Heart left ventricle (tissue), 16 donors: ENCODE data around the gene CCIN. TPM values are rescaled to one million over a fixed set of nuclear protein-coding genes. Genes with fewer than 3 reads are reported as not detected.

Experiments used
- ATAC-seq, 4 donors: fragments of 200-7000 bp; cut with Tn5 transposase; one replicate each; pipeline ENCODE4 v1.9.1; 2020 to 2022; ENCODE audit warnings: moderate library complexity in 4 of 4, mild to moderate bottlenecking in 3 of 4, moderate number of reproducible peaks in 1 of 4
- DNase-seq, 5 donors: peaks; one replicate each; pipeline ENCODE4 v3.0.0-alpha.2; 2020
- H3K27ac ChIP-seq, 12 donors: fragments of 200-600 bp; sonication (generic) in 4 of 12; one replicate each; pipeline versions ENCODE4 v1.5.0 to v1.8.0; 2016 to 2022; ENCODE audit warnings: mild to moderate bottlenecking in 2 of 12
- H3K27me3 ChIP-seq, 9 donors: fragments of 200-600 bp; sonication (generic) in 2 of 9; one replicate each; pipeline versions ENCODE4 v1.5.1 to v1.8.0; 2016 to 2022; ENCODE audit warnings: mild to moderate bottlenecking in 3 of 9
- H3K36me3 ChIP-seq, 9 donors: fragments of 200-600 bp; sonication (generic) in 2 of 9; one replicate each; pipeline versions ENCODE4 v1.5.0 to v1.8.0; 2018 to 2022; ENCODE audit warnings: mild to moderate bottlenecking in 2 of 9
- H3K4me1 ChIP-seq, 12 donors: fragments of 200-600 bp; sonication (generic) in 4 of 12; one replicate each; pipeline versions ENCODE4 v1.5.0 to v1.8.0; 2016 to 2022; ENCODE audit warnings: mild to moderate bottlenecking in 3 of 12
- H3K4me3 ChIP-seq, 12 donors: fragments of 200-600 bp; sonication (generic) in 4 of 12; one replicate each; pipeline versions ENCODE4 v1.5.0 to v1.8.0; 2017 to 2022; ENCODE audit warnings: mild to moderate bottlenecking in 9 of 12, moderate library complexity in 4 of 12
- H3K9me3 ChIP-seq, 12 donors: fragments of 200-600 bp; sonication (generic) in 4 of 12; one replicate each; pipeline versions ENCODE4 v1.5.0 to v1.8.0; 2016 to 2022; ENCODE audit warnings: mild to moderate bottlenecking in 1 of 12
- POLR2A ChIP-seq, 2 donors: fragments of 450-650 bp; IDR thresholded peaks; one replicate each; pipeline ENCODE4 v1.6.1; 2017; ENCODE audit warnings: antibody characterized with exemption in 2 of 2, mild to moderate bottlenecking in 2 of 2, moderate library complexity in 2 of 2
- WGBS, 4 donors: extraction: QIAGEN DNeasy Blood & Tissue Kit in 2 of 4; methylation state at CpG; one replicate each; pipeline versions ENCODE4 v1.1.5 to v1.1.7; 2013 to 2018; 5-methylcytosine and 5-hydroxymethylcytosine counted together
- intact Hi-C, 10 donors: fragments of 100-400 bp; cut with DNase I; formaldehyde crosslinking; loops; one replicate each; pipeline versions ENCODE4 v1.11.1 to v1.14.2; 2022
- polyA plus RNA-seq, 2 donors: library from polyadenylated mRNA; stranded (reverse); fragments of 200-250 nt; gene quantifications; one replicate each; pipeline ENCODE4 v1.2.3, GENCODE V29; 2013
- total RNA-seq, 9 donors: library from RNA; depleted of rRNA in 2 of 9; stranded (reverse); fragments of >200 nt in 2 of 9; fragmentation: NEBNext Ultra II Directional in 3 of 9; extraction: Animal tissue kit (Norgen Biotek cat#: 25700) in 3 of 9; gene quantifications; one replicate each; pipeline versions ENCODE4 v1.1.0 to v1.2.4, GENCODE V29; 2016 to 2023
- TF ChIP-seq, protein P1 (sequence below), 12 donors: fragments of 200-600 bp; sonication (generic) in 4 of 12; IDR thresholded peaks; one replicate each; pipeline versions ENCODE4 v1.5.0 to v1.8.0; 2018 to 2022; ENCODE audit warnings: antibody characterized with exemption in 12 of 12, mild to moderate bottlenecking in 5 of 12
- donor health status: ischemic (EF 13 %, LVEDD 7.1; RV severe dilation, severe dysfunction).
- donor health status: healthy with polysubstance abuse.
- donor health status: DM: no; HTN: yes; CAD: no.
- donor health status: DM: no; HTN: no; CAD: no.
- donor health status: ischemic (EF 25% LVEDD 6.9; RV normal size, moderate dysfunction).
- donor health status: ischemic (EF 25% LVEDD 5.7; RV mildly dilated, moderate dysfunction).
- donor health status: healthy.
- donor health status: DM: yes; HTN: yes; CAD: no.
- donor health status: ischemic (EF 35%, LVEDD 5.7; RV mildly dilated, moderate dysfunction).
- donor health status: nonischemic (EF 11% LVEDD 7.7; RV severe dilation, severe dysfunction).
- donor health status: DM: yes; HTN: yes; CAD: no.
- donor health status: PGD.
- donor health status: ischemic (EF 29% LVEDD 5.4; RV normal size, mild dysfunction).
- donor health status: nonischemic (EF 23%, LVEDD 6.1; RV moderate dilation, normal function).

The CCIN gene
- total and polyA plus RNA-seq, 11 donors = 0.09 to 0.25 (median 0.16) TPM; not detected in 6

DNA sequence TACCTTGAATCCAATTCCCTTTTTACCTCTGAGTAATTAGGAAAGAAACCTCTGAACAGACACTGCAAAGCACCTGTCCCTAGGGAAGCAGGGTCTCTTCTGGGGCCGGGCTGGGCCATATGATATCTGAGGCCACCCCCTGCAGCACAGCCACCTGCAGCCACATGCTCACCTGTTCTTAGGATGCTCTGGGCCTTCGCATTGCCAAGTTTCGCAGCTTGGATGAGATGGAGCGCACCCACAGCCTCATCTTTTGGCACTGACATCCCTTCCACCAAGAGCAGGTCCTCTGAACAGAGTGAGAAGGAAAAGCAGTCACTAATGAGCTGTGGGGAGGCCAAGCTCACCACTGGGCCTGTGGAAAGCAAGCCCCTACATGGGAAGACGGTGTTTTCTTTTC lies 48.8 kb downstream of the CCIN start:
- Histone ChIP-seq H3K27ac (peak overlapping the region in 1 of 12 donors; percentile 17), H3K36me3 (peaks cover under 1 to 93% (median 73%) of the 10 kb centered on the region in 9 donors), H3K9me3 (peaks cover 0 to 8% (median 0%) of the 10 kb centered on the region in 12 donors), H3K4me3 (no peak overlapping the region), H3K27me3 (no peaks in the 10 kb centered on the region), H3K4me1 (peaks cover 0 to 40% (median 29%) of the 10 kb centered on the region in 12 donors)
- intact Hi-C loops = loop anchor here in 1 of 10 donors (5.0 kb wide), 1 partner anchor 39 kb away; the partner anchor contains the start of gene GNE
- TF ChIP-seq, protein P1, sequence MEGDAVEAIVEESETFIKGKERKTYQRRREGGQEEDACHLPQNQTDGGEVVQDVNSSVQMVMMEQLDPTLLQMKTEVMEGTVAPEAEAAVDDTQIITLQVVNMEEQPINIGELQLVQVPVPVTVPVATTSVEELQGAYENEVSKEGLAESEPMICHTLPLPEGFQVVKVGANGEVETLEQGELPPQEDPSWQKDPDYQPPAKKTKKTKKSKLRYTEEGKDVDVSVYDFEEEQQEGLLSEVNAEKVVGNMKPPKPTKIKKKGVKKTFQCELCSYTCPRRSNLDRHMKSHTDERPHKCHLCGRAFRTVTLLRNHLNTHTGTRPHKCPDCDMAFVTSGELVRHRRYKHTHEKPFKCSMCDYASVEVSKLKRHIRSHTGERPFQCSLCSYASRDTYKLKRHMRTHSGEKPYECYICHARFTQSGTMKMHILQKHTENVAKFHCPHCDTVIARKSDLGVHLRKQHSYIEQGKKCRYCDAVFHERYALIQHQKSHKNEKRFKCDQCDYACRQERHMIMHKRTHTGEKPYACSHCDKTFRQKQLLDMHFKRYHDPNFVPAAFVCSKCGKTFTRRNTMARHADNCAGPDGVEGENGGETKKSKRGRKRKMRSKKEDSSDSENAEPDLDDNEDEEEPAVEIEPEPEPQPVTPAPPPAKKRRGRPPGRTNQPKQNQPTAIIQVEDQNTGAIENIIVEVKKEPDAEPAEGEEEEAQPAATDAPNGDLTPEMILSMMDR (IDR thresholded peaks at IDR 0.05) = no peak
- no peak for TF ChIP-seq POLR2A (IDR thresholded peaks at IDR 0.05)
- 90 to 97% (median 94%) methylated on average over 5 of the region's 5 CpGs for WGBS, 4 donors
- ATAC-seq = no peak
- DNase-seq = no peak

DNA sequence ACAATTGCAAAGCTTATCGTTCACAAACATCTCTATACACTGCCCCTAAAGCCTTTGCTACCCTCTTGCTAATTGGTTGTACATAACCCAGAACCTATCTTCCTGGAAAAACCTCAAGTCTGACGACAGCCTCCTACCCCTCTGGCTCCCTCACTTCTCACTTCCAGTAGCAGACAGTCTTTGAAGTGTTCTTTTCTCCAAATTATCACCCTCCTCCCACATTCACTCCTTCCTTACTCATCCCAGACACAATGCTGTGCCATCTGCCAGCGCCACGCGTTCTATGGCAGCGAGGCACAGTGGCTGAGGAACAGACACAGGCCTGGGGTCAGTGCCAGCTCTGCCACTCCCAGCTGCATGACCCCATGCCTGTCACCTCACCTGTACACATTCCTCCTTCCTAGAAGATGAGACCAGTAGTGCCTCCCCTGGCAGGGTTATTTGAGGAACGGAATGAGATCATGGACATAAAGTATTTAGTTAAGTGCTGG lies 49.3 kb downstream of the CCIN start:
- Histone ChIP-seq H3K27me3 (no peaks in the 10 kb centered on the region), H3K27ac (no peak overlapping the region), H3K9me3 (peaks cover 0 to 11% (median 0%) of the 10 kb centered on the region in 12 donors), H3K4me1 (peaks cover 0 to 35% (median 25%) of the 10 kb centered on the region in 12 donors), H3K4me3 (no peak overlapping the region), H3K36me3 (peaks cover 4 to 93% (median 74%) of the 10 kb centered on the region in 9 donors)
- 77 to 86% (median 83%) methylated on average over 7 of the region's 7 CpGs for WGBS, 4 donors
- peak in 1 of 4 donors; percentile 12 for ATAC-seq
- intact Hi-C loops = loop anchor here in 1 of 10 donors (5.0 kb wide), 1 partner anchor 39 kb away; the partner anchor contains the start of gene GNE
- TF ChIP-seq POLR2A (IDR thresholded peaks at IDR 0.05) = no peak
- TF ChIP-seq, protein P1 (IDR thresholded peaks at IDR 0.05) = no peak
- DNase-seq = no peak

Other genes starting within 250 kb of the CCIN start
- gene OR2S2, start 211.2 kb upstream of the CCIN start, total RNA-seq = not detected
- not detected for gene OR2S2, start 211.2 kb upstream of the CCIN start, polyA plus RNA-seq
- gene RECK, start 132.5 kb upstream of the CCIN start, total RNA-seq = 10 to 100 TPM in 1 of 9 donors, 1 to 10 TPM in 8; 3.1 to 10.2 (median 4.9) TPM
- 1 to 10 TPM; 2.5 to 3.7 TPM for gene RECK, start 132.5 kb upstream of the CCIN start, polyA plus RNA-seq
- 10 to 100 TPM in 3 of 9 donors, 1 to 10 TPM in 6; 4.7 to 33.0 (median 7.6) TPM for gene GLIPR2, start 32.7 kb upstream of the CCIN start, total RNA-seq
- gene GLIPR2, start 32.7 kb upstream of the CCIN start, polyA plus RNA-seq = 10 to 100 TPM in 1 of 2 donors, 1 to 10 TPM in 1; 4.9 to 15.2 TPM
- gene CLTA, start 21.5 kb downstream of the CCIN start, total RNA-seq = 100 to 1,000 TPM in 1 of 9 donors, 10 to 100 TPM in 8; 43.8 to 123 (median 61.8) TPM
- gene CLTA, start 21.5 kb downstream of the CCIN start, polyA plus RNA-seq = 100 to 1,000 TPM in 1 of 2 donors, 10 to 100 TPM in 1; 40.8 to 139 TPM
- gene GNE, start 89.1 kb downstream of the CCIN start, total RNA-seq = 10 to 100 TPM; 10.4 to 22.0 (median 11.8) TPM
- 10 to 100 TPM in 1 of 2 donors, 1 to 10 TPM in 1; 3.7 to 14.0 TPM for gene GNE, start 89.1 kb downstream of the CCIN start, polyA plus RNA-seq
- 10 to 100 TPM; 21.7 to 49.0 (median 33.9) TPM for gene RNF38, start 230.9 kb downstream of the CCIN start, total RNA-seq
- gene RNF38, start 230.9 kb downstream of the CCIN start, polyA plus RNA-seq = 10 to 100 TPM in 1 of 2 donors, 1 to 10 TPM in 1; 6.0 to 16.7 TPM